Cardiac fibroblast (primary cell): ENCODE data around the gene MC2R.

ENCODE experiments used
- DNase-seq, 2 donors: peaks; one replicate each; pipeline versions ENCODE4 v3.0.0 to v3.0.0-alpha.2; 2010; ENCODE audit warnings: low read depth in 2 of 2
- H3K4me3 ChIP-seq, 2 donors: replicated peaks in 1 of 2; 1 replicate in 1 of 2; 2 replicates in 1 of 2; pipeline ENCODE4 v1.5.1; 2011; ENCODE audit warnings: low read depth in 2 of 2, low read length in 2 of 2, mild to moderate bottlenecking in 2 of 2, moderate library complexity in 1 of 2
- CTCF ChIP-seq: IDR thresholded peaks from one replicate; pipeline ENCODE4 v1.5.1; 2011; ENCODE audit warnings: low read depth, mild to moderate bottlenecking, low read length, inconsistent platforms

Gene MC2R

GRCh38 chr18:13915391-13915790, at the start of gene MC2R:
TSS of gene MC2R (minus strand) at chr18:13915536. CDS start at chr18:13885518, 30,018 bp downstream.
- DNase-seq = no peak
- no peak for TF ChIP-seq CTCF
- H3K4me3 ChIP-seq = no peak within 1 kb of the TSS

GRCh38 chr18:13945811-13946210, 30.5 kb upstream of the MC2R start:
- no peak for DNase-seq
- TF ChIP-seq CTCF = no peak

GRCh38 chr18:13943338-13943737, 28.0 kb upstream of the MC2R start:
- no peak for TF ChIP-seq CTCF
- no peak for DNase-seq
- H3K4me3 ChIP-seq = no peak overlapping the region

More at GRCh38 chr18:13945811-13946210, 30.5 kb upstream of the MC2R start:
- no peak overlapping the region for H3K4me3 ChIP-seq

GRCh38 chr18:13940326-13940725, 25.0 kb upstream of the MC2R start:
- H3K4me3 ChIP-seq = no peak overlapping the region
- TF ChIP-seq CTCF = no peak
- DNase-seq = no peak

GRCh38 chr18:13934676-13935075, 19.3 kb upstream of the MC2R start:
- no peak overlapping the region for H3K4me3 ChIP-seq
- no peak for TF ChIP-seq CTCF
- DNase-seq = no peak

GRCh38 chr18:13934058-13934457, 18.7 kb upstream of the MC2R start:
- DNase-seq = no peak
- no peak for TF ChIP-seq CTCF
- no peak overlapping the region for H3K4me3 ChIP-seq

GRCh38 chr18:13932285-13933025, 17.1 kb upstream of the MC2R start:
- TF ChIP-seq CTCF = no peak
- no peak overlapping the region for H3K4me3 ChIP-seq
- DNase-seq = no peak
